ENCODE results near the gene SLC35F1.
"Not testable (repeated sequence)": the region's sequence is repeated elsewhere in the genome, so short reads cannot be mapped to it uniquely, and the experiment has no call there.

The SLC35F1 gene

DNA sequence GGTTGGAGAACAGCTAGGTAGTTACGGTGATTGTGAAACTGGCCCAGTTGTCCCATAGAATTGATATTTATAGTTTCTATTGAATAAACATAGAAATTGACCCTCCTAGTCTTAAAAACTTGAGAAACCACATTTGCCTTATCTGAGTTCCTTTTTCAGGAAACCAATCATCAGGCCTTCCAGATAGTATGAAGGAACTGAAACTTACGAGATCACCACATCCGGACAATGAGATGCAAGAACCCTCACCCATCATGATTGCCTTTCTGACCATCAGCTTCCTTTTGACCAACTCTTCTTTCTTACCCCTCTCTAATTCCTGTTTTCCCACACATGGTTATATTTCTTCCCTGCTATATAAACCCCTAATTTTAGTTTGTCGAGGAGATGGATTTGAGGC lies 21.8 kb downstream of the SLC35F1 start:
- no peak for DNase-seq

- no peak for DNase-seq
Observed at GRCh38 chr6:117929501-117929900, 22.4 kb downstream of the SLC35F1 start.

GRCh38 chr6:117930645-117931044 lies 23.6 kb downstream of the SLC35F1 start:
- DNase-seq, result no peak

GRCh38 chr6:117932001-117932400 lies 24.9 kb downstream of the SLC35F1 start:
- DNase-seq, result no peak

DNA sequence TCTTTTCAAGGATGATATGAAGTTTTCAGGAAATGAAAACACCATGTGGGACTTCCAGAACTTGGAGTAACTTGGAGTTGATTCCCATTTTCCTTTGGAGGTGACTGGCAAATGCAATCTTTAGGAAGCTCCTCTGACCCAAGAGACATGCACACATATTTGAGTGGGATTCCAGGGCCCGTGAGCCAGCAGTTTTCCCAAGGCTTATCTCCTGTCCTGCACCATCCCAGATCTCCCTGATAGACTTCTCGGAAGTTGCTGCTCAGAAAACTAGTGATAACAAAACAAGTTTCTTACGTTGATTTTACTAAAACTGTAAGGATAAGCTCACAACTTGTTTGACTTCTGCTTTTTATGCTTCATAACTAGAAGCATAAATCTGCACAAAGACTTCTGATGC lies 25.6 kb downstream of the SLC35F1 start:
- no peak for DNase-seq

DNA sequence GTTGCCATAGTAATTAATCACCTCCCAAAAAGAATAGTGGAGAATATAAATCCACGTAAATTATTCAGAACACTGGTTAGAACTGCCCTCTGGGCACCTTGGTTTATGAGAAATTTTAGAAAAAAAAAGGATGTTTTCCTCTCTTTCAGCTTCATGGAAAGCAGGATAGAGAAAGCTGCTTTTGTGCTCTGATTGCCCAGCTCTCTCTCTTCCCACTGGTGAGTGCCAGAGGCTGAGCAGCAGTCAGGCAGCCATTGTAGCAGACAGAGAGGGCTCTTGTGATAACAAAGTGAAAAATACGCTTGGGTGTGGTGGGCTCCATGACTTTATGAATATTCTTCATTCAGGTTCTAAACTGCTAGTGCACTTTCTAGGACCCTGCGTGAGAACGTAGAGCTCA lies 26.4 kb downstream of the SLC35F1 start:
- no peak for DNase-seq

- DNase-seq, result no peak
Observed at GRCh38 chr6:117938311-117938995, 31.4 kb downstream of the SLC35F1 start.

DNA sequence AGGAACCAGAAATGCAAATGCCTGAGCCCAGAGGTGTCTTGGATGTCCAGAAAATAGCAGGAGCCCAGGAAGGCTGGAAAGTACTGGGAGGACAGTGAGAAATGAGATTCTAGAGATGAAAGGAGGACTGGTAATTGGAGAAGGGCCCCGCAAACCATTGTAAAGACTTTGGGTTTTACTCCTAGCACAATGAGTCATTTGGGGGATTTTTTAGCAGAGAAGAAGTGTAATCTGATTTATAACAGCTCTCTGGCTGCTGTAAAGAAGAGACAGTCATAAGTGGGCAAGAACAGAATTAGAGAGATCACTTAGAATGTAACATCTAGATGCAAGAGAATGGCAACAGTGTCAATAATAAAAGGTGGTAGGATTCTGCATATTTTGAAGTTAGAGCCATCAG lies 40.2 kb downstream of the SLC35F1 start:
- no peak for DNase-seq

- no peak for DNase-seq
Observed at GRCh38 chr6:117951783-117952182, 44.7 kb downstream of the SLC35F1 start.

DNA sequence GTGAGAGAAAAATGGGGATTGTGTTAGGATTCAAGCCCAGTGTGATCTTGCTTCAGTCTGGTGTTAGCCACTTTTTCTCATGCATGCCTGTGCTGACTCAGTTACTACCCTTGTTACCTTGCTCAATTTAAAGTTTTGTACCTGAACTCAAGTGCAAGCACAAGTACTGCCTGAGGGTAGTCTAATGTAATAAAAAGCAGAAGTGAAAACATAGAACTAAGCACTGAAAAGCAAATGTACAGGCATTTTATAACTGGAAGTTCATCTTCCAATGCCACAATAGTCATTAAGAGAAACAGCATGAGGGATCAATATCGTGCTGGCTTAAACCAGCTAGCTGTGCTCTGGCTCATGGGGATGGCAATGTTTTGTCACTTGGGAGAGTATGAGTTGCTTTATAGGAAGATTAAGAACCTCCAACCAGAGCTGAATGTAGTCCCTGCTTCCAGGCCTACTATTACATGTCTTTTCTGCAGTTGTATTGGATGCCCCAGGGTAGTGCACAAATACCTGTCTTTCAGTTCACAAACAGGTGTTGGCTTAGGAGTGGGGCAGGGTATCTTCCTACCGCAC lies 48.7 kb downstream of the SLC35F1 start:
- no peak for DNase-seq

DNA sequence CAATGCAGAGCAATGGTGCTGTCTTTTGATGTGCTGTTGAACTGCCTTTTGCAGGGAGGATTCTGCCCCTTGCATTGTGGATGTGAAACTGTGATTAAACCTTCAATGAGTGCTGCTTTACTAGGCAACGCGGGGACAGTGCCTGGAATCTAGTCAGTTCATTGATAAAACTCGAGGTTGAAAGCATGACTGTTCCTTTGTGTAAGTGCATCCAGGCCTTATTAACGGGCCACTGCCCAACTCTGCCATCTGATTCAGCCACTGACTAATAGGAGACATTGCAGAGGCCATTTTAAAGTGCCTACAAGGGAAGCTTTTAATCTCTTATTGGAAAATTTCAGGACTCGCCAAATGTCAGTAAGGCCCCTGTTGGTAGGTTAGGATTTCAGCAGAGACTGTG lies 49.3 kb downstream of the SLC35F1 start:
- no peak for DNase-seq

- no peak for DNase-seq
Observed at GRCh38 chr6:117958536-117958935, 51.5 kb downstream of the SLC35F1 start.

DNA sequence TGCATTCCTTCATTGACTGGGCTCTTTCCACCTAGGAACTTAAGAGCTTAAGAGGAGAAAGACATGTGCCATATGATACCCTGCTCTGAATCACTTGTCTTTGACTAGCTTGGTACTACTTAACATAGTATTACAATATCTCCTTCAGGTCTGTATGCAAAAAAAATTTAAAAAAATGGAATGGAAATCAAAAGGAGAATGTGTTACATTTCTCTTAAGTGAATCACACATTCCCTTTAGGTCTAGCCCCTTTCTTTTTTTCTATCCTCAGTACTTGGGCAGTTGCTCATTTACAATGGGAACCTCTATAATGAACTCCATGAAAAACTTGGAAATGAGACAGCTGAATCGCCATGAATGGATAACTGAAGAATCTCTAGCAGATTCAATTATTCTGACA lies 53.8 kb downstream of the SLC35F1 start:
- DNase-seq, result no peak

GRCh38 chr6:117961301-117961700 lies 54.2 kb downstream of the SLC35F1 start:
- DNase-seq, result no peak

- DNase-seq, result not testable (repeated sequence)
Observed at GRCh38 chr6:117965763-117966162, 58.7 kb downstream of the SLC35F1 start.

- no peak for DNase-seq
Observed at GRCh38 chr6:117971637-117972036, 64.6 kb downstream of the SLC35F1 start.

DNA sequence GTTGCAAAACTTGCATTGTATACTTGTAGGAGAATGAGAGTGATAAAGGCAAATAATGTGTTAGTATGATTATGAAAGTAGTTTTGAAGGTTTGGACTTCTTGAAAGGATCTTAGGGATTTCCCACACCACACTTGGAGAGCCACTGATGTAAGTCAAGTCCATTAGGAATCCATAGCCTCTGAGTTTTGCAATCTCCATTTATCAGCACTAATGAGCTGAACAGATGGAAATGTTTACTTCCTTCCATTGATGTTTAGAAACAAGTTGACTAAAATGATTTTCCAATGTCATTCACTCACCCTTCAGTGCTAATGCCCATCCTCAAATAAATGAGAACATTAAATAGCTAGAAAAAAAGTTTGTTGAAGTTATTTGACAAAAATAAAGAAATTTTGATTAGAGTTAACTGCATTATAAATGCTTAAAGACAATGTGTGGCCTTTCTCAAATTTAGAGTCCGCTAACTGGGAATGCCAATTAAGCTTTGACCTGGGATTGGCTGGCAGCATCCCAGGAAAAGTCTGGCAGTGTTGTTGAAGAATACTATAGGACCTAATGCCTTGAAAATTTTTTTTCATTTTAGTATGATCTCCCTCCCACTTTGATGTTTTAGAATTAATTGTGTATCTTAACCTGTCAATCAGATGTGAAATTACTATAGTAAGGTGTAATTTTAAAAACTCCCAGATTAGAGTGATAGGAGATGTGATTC lies 68.0 kb downstream of the SLC35F1 start:
- no peak for DNase-seq

- DNase-seq, result no peak
Observed at GRCh38 chr6:117976030-117976651, 69.1 kb downstream of the SLC35F1 start.

GRCh38 chr6:117985916-117986315 lies 78.9 kb downstream of the SLC35F1 start:
- no peak for DNase-seq

- no peak for DNase-seq
Observed at GRCh38 chr6:117986396-117986795, 79.3 kb downstream of the SLC35F1 start.

DNA sequence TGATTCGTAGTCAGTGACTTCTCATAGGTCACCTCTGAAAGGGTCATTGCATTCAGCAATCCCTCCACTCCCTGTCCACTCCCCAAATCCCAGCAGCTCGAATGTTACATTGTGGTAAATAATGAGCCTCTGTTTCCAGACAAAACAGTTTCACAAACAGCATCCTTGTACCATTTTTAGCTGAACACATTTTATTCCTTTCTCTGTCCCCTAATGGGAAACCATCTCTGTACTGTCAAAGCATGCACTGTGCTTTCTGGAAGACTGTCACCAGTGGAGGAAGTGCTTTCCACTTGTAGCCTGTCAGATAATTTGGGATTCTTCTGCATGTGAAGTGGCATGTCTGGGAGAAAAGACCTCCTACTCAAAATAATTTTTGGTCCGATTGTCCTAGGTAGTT lies 82.0 kb downstream of the SLC35F1 start:
- DNase-seq, result no peak

- DNase-seq, result no peak
Observed at GRCh38 chr6:117990151-117990550, 83.1 kb downstream of the SLC35F1 start.

DNA sequence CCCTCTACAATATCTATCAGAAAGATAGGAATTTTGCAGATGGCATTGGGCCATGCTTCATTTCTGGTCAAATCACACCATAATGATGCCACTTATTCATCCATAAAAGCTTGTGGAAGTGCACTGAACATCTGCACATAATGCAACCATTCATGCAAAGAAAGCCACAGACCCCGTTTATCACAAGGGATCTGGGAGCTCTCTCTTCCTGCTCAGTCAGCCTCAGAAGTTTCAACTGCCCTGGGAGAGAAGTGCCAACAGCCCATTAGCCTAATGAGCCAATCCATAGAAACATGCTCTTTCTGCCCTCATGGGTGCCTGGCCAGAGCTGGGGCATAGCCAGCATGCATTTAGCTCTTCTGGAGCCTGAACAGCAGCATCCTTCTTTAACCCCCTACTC lies 85.8 kb downstream of the SLC35F1 start:
- no peak for DNase-seq

GRCh38 chr6:118012944-118013343 lies 105.9 kb downstream of the SLC35F1 start:
- no peak for DNase-seq

Measured in activated naive CD4-positive, alpha-beta T cell treated with Interleukin-2 at 50 U/mL for 16 hours (primary cell).